ENCODE data around the gene RHOBTB1.

DNA sequence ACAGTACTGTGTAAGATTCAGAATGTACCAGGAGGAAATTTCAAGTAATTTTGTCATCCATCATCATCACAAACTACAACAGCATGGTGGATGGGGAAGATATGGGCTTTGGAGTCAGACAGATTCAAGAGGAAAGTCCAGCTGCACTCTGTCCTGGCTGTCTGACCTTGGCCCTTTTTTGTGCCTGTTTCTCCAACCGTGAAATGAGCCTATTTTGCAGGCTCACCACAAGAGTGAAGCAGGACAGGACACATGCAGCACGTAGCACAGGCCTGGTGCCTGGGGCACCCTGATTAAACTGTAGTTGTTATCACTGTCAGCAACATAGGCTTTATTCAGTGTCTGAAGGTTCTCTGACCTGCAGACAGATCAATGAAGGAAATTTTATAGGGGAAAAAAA is 37.6 kb downstream of the RHOBTB1 start:
- TF ChIP-seq CTCF (conservative IDR thresholded peaks at IDR 0.05; ENCODE audit: low read length), result no peak
- TF ChIP-seq EZH2phosphoT487 (IDR thresholded peaks at IDR 0.05; ENCODE audit: borderline replicate concordance), result no peak

Measured in Loucy (cell line).